T-helper 9 cell (primary cell): Measurements from ENCODE around the gene RWDD4.

Experiments used
- DNase-seq: peaks from one replicate; pipeline ENCODE4 v3.0.0-alpha.2; 2020
- total RNA-seq, 2 donors: gene quantifications; one replicate each; lab custom pipeline; 2026; lab: John Stamatoyannopoulos, UW

The RWDD4 gene
- 10.6 to 15.5 reads per million in 2 donors for total RNA-seq

GRCh38 chr4:183659029-183659871 is at the start of gene RWDD4, which contains the start of gene TRAPPC11:
TSS of gene RWDD4 (minus strand) at chr4:183659185. CDS start at chr4:183658952, 233 bp downstream.
TSS of gene TRAPPC11 (plus strand) at chr4:183659293. CDS start at chr4:183663868, 4,575 bp downstream.
- DNase-seq, result peak; percentile 94

- no peak for DNase-seq
These were observed 43.5 kb upstream of the RWDD4 start for GRCh38 chr4:183702492-183702891.

- DNase-seq, result no peak
These were observed 41.4 kb upstream of the RWDD4 start for GRCh38 chr4:183700407-183700806.

GRCh38 chr4:183698909-183699308 is 39.9 kb upstream of the RWDD4 start:
- DNase-seq, result no peak

GRCh38 chr4:183691897-183692296 is 32.9 kb upstream of the RWDD4 start:
- DNase-seq, result no peak

- DNase-seq, result no peak
These were observed 32.0 kb upstream of the RWDD4 start for GRCh38 chr4:183691006-183691405.

- DNase-seq, result no peak
These were observed 29.2 kb upstream of the RWDD4 start for GRCh38 chr4:183688216-183688615.

- no peak for DNase-seq
These were observed 27.5 kb upstream of the RWDD4 start for GRCh38 chr4:183686461-183686860.

- no peak for DNase-seq
These were observed 22.1 kb upstream of the RWDD4 start for GRCh38 chr4:183681119-183681518.

GRCh38 chr4:183675625-183676024 is 16.6 kb upstream of the RWDD4 start:
- no peak for DNase-seq

GRCh38 chr4:183674153-183674552 is 15.2 kb upstream of the RWDD4 start:
- DNase-seq, result no peak

GRCh38 chr4:183670960-183671555 is 12.1 kb upstream of the RWDD4 start:
- DNase-seq, result no peak

GRCh38 chr4:183670251-183670650 is 11.3 kb upstream of the RWDD4 start:
- DNase-seq, result no peak

- DNase-seq, result no peak
These were observed 7.1 kb upstream of the RWDD4 start for GRCh38 chr4:183666088-183666487.

GRCh38 chr4:183659872-183660242 is 872 bp upstream of the RWDD4 start:
- DNase-seq, result no peak

GRCh38 chr4:183658362-183659028 is 490 bp downstream of the RWDD4 start:
- peak; percentile 3 for DNase-seq

- no peak for DNase-seq
These were observed 1.4 kb downstream of the RWDD4 start for GRCh38 chr4:183657564-183657963.

- DNase-seq, result no peak
These were observed 13.7 kb downstream of the RWDD4 start for GRCh38 chr4:183645326-183645725.

- no peak for DNase-seq
These were observed 19.7 kb downstream of the RWDD4 start for GRCh38 chr4:183639291-183639690.

- DNase-seq, result no peak
These were observed 20.5 kb downstream of the RWDD4 start for GRCh38 chr4:183638436-183638835.

GRCh38 chr4:183637461-183637860 is 21.5 kb downstream of the RWDD4 start:
- DNase-seq, result no peak

- DNase-seq, result no peak
These were observed 22.1 kb downstream of the RWDD4 start for GRCh38 chr4:183636923-183637322.

GRCh38 chr4:183636503-183636902 is 22.5 kb downstream of the RWDD4 start:
- DNase-seq, result no peak

GRCh38 chr4:183635741-183636140 is 23.2 kb downstream of the RWDD4 start:
- no peak for DNase-seq
